HuH-7 (cell line): ENCODE data around the gene WASHC3.
"Not testable (repeated sequence)": the region's sequence is repeated elsewhere in the genome, so short reads cannot be mapped to it uniquely, and the experiment has no call there.

ENCODE experiments used
- DNase-seq: peaks from one replicate; pipeline ENCODE4 v3.0.0; 2011; ENCODE audit warnings: low spot score

Gene WASHC3

DNA sequence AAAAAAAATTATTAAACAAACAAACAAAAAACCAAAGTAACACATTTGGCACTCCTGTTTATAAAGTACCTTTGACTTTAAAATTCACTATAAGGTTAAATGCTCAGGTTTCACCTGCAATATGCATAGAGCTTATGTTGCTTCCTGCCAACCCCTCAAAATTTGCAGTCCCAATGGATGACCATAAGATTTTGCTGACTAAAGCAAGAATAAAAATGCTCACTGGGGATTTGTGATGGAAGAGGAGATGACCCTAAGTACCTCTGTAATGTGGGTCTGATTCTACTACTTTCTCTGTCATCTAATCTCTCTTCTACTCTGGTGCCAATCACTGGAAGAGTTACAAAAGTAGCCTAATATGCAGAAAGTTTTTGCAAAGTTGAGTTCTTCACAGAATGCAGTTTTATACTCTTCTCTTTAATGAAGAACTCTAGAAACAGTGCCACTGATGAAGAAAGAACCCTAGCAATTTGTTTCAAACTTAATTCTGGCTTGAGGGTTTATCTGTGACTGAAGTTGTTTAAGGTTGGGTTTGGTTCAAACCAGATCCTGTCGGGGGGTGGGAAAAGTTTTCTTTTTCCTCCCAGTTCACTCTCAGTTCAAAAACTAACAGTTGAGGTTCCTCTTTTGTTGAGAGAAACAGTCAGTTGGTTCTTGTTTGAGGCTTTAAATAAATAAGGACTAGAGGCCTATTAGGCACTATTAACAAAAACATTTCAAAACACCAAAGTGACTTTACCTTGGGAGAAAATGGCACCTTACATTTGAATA, 10.9 kb downstream of the WASHC3 start:
- DNase-seq: no peak

DNA sequence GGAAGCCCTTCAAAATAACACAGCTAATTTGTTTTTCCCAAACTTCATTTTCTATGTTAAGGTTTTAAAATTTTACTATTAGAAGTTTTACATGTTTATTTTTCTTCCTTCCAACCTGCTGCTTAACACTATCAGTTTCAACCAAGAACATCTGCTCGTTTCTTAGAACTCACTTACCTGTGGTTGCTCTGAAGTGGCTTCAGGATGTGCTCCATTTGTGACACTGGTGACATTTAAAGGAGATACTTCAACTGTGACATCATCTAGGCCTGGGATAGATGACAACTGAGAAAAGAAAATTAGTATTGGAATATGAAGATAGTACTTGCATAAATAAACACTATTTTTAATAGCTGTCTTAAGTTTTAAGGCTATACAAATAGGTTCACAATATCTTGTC, 17.9 kb downstream of the WASHC3 start:
- no peak for DNase-seq

DNA sequence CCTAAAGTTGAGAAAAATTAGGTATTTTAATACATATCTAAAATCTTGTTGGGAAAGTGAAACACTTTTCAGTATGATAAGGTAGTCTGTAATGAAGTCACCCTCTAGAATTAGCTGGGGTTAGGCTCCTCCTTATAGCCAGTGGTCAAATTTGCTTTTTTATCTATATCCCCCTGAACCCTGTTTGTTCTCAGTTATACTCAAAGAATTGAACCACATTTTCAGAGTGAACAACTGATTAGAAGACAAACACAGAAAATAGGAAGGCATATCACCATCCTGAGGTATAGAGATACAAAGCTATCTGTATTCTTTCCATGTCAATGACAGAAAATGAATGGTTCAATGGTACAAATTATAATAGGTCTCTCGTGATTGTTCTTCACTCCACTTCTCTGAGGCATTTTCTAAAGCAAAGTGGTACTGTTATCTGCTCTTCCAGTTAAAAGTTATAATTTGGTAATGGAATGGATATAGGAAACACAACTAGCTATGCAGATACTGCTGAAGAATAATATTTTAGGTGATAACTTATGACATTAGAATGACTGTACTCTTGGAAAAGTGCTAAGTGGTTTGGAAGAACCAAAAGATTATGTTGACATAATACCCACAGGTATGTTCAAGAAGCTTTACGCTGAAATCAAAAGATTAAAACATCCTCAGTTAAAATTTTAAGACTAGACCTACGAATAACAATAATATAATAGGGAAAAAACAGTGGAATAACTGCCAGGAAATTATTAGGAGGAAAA, 27.6 kb downstream of the WASHC3 start:
- DNase-seq: no peak

DNA sequence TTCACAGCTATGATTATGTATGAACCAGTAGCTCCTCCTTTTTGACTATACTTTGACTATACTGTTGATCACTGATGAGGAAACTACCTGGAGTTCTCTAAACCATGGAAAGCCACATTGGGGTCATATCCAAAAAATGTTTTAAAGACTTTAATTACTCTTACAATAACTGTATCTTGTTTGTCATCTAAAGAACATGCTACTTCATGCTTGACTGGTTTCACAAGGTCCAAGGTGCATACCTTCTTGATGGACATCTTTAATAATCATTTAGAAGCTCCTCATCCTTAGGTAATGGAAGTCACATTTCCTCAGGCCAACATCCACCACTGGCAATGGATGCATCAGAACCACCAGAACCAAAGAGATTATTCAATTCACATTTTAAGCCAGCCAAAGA, 29.9 kb downstream of the WASHC3 start:
- no peak for DNase-seq

DNA sequence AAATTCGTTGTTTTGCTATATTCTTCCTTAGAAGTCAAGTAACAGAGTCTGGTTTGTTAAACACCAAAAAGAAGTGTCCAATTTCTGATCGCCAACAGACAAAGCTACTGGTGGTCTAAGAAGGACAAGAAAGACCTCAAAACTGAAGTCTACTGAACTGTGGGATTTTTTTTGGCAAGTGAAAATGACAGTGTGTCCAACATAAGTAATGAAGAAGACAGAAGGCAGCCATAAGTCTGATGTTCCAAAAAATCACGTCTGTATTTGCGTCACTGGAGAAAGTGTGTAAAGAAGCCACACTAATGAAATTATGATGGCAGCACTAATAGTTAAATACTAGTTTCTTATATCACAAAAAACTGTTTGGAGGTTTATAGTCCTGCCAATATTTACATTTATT, 32.6 kb downstream of the WASHC3 start:
- DNase-seq: no peak

DNA sequence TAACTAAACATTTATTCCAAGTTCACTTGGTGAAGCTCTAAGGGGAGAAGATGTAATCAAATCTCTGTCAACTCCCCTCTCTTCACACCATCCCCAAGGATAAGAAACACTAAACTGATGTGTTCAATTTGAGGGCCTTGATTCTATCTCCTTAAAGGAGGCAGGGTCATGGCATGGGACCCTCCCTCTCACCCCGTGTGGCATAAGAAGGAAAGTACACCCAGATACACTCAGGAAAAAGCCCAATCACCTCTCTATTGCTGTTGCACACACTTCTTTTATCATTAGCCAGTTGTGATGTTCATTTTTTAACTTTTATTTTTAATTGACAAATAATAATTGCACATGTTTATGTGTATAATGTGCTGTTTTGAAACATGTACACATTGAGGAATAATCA, 35.1 kb downstream of the WASHC3 start:
- no peak for DNase-seq

DNA sequence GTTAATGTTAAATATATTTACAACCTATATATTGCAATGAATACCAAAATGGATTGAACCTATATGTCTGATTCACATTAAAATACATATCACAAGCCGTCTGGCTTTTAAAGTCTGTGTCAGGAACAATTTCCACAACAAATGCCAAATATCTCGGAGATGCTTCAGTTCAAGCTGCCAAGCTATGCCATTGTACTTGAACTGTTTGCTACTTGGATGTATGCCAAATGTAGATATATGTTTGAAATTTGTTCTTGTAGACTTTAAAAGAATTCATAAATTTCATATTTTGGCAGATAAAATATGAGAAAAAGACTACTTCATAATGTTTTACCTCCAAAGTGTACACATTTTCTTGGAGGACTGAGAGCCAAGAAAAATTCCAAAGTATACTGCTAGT, 37.0 kb downstream of the WASHC3 start:
- no peak for DNase-seq

DNA sequence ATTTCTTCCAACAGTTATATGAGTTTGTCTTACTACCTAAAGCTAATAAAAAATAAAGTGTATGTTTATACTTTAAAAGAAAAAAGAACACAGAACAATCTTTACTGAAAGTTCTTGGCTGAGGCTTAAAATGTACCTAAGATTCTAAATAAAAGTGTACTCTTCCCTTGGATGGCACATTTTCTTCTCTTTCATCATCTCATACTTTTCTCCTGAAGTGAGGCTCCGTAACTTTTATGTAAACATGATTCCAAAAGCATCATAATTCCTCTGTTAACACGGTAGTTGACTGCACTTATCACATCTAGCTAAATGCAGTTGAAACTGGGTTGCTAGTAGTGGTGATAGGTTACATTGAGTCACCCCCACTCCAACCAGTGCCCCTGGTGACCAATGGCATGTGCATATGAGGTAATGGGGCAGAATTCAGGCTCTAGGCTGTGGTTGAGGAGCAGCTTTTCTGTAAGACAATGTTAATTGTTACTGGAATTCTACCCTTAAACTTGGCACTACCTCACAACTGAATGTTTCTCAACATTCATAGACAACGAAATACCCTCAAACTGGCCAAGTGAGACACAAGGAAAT, 38.4 kb downstream of the WASHC3 start:
- DNase-seq: no peak

DNA sequence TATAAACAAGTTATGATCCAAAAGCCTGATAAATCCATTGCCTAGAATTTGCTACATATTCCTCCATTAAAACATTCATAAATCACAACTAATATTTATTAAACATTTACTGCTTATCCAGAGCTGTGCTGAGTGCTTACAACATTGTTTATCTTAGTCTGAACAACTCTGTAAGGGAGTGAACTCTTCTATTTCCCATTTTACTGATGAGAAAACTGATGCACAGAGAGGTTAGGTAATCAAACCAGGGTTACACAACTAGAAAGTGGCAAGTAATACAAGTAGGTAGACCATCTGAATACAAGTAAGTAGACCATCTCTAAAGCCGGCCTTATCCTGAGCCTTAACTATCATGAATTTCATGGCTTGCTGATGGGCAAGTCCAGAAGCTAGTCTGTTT, 39.5 kb downstream of the WASHC3 start:
- no peak for DNase-seq

DNA sequence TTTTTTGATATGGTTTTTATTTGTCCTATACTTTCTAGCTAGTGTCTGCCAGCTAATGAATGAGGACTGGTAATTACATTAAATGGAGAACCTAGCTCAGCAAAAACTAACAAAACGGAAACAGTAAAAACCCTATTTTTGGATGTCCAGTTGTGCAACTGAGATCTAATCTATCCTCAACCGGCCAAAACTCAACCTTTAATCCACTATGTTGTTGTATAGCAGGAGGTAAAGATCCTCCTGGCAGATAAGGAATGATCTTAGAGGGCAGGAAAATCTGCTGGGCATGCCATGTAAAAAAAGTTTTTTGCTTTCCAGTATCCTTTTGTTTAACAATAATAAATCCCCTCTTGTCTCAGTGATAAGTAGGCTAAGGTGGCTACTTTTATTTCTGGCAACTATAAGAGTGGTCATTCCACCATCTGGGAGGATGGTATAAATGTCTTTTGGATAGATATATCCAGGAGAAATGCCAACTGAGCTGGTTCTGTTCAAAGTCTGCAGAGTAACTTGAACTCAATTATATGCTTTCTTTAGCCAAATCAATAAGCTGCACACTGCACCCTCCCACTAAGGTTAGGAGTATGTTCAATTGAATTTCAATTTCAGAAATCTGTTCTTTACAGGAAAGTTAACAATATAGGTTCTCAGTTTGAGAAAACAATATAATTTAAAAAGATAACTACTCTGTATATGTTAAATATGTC, 40.1 kb downstream of the WASHC3 start:
- DNase-seq: no peak

DNA sequence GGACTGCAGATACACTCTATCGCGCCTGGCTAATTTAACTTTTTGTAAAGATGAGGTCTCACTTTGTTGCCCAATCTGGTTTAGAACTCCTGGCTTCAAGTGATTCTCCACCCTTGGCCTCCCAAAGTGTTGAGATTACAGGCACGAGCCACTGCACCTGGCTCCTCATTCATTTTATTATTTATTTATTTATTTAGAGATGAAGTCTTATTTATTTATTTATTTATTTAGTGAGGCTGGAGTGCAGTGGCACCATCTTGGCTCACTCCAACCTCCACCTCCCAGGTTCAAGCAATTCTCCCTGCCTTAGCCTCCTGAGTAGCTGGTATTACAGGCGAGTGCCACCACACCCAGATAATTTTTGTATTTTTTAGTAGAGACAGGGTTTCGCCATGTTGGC, 43.2 kb downstream of the WASHC3 start:
- not testable (repeated sequence) for DNase-seq

DNA sequence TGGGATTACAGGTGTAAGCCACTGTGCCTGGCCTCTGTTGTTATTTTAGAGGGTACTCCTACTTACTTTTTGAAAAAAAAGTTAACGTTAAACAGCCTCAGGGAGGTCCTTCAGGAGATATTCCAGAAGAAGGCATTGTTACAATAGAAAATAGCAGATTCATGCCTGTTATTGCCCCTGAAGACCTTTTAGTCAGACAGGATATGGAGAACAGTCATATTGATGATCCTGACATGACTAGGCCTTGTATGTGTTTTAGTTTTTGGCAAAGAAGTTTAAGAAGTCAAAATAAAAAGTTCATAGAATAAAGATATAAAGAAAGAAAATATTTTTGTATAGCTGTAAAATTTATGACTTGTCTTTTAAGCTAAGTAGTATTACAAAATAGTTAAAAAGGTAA, 45.3 kb downstream of the WASHC3 start:
- DNase-seq: no peak

DNA sequence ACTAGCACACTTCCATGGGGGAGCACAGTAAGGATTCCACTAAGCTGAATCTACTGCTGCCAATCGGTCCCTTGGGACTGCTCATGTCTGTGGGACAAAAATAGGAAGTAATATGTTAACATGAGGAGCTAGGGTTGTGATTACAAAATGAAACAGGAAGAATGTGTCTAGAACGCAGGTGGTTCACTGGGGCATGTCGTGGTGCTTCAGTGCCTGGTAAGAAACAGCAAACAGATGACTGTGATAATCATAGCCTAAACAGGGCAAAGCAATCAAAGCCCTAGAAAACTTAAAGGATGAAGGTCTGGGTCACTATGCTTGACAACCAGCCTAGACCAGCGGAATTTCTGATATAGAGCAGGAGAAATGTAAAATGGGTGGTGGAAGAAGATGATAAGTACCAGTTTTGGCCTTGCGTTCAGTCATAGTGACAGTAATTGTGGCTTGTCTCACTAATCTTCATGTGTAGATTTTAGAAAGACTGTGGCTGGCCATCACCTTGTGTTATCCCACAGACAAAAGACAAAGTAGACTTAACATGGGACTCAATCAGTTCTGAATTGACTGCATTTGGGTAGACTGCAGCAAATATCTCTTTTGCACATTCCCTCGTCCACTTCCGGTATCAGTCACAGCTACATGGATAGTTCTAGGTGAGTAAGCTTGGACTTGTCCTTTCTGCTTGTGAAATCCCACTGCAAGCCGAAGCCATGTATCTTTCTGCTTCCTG, 51.4 kb downstream of the WASHC3 start:
- no peak for DNase-seq

DNA sequence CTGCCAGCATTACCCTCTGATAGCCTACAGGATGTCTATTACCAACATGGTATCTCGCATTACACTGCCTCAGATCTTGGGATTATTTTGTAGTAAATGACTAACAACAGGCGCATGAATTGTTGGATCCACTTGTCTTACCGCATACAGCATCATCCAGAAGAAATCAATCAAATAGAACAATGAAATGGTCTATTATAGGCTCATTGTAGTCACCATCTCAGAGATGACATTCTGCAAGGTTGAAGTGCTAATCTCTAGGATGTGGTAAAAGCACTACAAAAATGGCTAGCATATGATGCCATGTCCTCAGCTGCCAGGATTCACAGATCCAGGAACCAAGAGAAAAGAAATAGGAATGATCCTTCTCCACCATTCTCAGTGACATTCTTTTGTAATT, 52.0 kb downstream of the WASHC3 start:
- no peak for DNase-seq

DNA sequence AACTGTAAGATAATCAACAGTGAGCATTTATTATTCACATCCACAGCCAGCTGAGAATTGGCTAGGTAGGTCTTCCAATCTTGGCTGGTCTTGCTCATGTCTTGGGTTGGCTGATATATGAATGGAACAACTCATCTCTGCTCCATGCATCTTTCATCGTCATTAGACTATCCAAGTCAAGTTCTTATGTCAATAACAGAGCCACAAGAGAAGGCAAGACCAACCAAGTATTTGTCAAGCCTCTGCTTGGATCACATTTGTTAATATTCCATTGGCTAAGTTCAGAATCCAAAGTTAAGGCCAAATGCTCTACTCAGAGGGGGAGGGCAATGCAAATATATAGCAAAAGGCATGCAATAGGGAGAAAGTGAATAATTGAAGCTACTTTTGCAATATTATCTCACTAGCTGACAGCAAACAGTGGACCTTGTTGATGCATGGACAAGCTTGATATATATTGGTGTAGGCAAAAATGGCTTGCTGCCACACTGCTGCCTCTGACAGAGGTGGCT, 53.1 kb downstream of the WASHC3 start:
- no peak for DNase-seq

DNA sequence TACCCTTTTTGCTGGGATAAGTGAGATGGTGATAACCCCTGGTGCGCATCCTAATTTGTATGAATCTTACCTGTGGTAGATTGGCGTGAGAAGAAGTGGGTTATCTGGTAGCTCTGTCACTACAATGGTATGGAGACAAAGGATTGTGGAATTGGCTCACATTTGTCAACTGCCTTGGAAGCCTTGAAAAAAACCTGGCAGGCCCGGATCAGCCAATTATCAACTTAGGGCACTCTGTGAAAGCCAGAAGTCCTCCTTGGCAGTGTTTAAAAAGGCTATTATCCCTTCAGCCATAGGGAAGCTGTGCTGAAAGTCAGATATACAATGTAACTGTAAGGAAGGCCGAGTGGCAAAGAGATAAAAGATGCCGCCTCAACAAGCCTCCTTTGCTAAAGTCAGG, 56.5 kb downstream of the WASHC3 start:
- no peak for DNase-seq

DNA sequence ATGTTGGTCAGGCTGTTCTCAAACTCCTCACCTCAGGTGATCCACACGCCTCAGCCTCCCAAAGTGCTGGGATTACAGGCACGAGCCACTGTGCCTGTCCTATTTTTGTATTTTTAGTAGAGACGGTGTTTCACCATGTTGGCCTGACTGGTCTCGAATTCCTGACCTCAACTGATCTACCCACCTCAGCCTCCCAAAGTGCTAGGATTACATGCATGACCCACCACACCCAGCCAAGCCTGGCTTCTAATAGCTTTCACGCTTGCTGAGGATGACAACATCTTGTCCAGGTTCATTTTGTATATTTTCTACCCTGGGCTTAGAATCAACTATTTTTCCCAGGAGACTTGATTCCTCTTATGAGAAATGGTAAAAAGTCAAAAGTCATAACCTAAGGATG, 64.7 kb downstream of the WASHC3 start:
- DNase-seq: no peak

DNA sequence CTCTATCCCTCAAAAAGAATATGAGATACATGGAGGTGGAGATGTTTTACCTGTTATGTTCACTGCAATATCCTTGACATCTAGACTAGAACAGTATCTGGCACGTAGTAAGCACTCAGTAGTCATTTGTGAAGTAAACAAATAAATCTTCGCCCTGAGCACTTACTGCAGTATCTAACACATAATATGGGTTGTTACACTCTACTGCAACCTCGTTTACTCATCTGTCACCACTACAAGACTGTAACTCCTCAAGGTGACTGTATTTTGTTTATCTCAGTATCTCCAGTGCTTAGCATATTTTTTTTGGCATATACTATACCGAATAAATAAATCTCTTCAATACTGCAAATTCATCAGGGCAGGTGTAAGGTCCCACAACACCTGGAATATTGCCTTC, 66.1 kb downstream of the WASHC3 start:
- DNase-seq: no peak

DNA sequence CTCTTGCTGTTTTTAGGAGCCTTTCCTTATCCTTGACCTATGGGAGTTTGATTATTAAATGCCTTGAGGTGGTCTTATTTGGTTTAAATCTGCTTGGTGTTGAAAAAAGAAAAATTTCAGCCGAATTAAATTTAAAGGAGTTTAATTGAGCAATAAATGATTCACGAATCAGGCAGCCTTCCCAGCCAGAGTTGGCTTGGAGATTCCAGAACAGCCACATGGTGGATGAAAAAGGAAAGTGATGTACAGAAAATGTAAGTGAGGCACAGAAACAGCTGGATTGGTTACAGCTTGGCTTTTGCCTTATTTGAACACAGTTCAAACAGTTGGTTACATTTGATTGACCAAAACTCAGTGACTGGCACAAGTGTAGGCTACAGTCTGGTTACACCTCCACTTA, 69.7 kb downstream of the WASHC3 start:
- no peak for DNase-seq

DNA sequence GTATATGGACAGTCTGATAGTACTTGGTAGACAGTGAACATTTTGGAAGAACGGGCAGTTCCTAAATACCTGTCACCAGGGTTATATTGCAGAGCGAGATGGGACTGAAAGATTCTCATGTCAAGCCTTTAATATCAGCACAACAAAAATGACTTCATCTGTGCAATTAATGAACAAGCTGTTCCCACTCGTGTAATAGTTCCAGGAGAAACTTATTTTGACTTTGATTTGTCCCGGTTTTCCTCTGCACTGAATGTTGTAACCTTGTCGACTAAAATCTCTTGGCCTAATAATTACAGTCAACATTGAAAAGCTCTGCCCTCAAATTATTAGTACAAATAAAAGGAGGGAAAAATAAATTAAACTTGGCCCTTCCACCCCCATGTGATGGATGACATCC, 79.5 kb downstream of the WASHC3 start:
- no peak for DNase-seq

DNA sequence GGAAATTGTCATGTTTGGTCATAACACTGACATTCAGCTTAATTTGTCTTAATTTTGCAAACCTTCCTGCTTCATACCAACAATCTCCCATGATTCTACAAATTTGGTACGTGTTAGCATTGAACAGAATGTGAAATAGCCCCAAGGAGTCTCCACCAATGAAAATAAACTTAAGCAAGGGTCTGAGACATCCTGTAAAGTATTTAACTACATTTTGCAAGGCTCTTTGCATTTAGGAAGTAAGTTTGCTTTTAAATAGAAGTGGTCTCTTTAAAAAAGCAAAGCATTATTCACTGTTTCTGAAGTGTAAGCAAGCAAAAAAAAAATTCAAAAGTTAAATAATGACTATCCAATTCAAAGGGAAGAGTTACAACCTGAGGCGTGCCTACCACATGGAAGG, 79.9 kb downstream of the WASHC3 start:
- DNase-seq: no peak

DNA sequence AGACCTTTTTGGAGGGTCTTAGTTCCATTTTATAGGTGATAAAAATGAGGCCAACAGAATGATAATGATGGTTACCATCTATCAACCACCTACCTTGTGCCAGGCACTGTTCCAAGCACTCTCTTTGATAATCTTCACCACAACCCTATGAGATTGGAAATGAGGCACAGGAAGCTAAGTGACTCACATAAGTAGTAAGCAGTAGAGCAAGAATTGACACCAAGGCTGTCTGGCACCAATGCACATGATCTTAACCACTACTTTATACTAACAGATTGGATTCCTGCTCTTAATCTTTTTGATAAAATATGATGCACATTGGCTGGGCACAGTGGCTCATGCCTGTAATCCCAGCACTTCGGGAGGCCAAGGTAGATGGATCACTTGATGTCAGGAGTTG, 93.0 kb downstream of the WASHC3 start:
- DNase-seq: no peak
